HG02623 (cell line): ENCODE results near the gene PROK1.

ENCODE experiments used
- ATAC-seq: cut with Tn5 transposase; IDR thresholded peaks from one replicate; pipeline ENCODE4 v1.9.1; 2021; ENCODE audit warnings: moderate library complexity; ENCODE audit not compliant: unreplicated experiment

PROK1 gene

DNA sequence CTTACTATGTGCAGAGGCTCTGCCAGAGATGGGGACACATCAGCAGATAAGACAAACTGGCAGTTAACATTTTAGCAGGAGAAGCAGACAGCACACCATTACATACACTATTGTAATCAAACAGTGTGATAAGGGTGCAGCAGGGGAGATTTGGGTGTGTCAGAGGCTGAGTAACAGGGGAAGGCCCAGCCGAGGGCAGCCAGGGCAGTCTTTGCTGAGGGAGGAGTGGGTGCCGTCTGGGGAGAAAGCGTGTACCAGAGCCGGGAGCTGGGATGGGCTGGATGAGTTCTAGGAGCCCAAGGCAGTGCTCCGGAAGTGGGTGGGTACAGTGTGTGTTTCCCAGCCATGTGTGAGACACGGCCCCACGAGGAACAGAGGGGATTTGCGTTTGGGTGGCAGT, 36.8 kb downstream of the PROK1 start:
- ATAC-seq, result no peak

DNA sequence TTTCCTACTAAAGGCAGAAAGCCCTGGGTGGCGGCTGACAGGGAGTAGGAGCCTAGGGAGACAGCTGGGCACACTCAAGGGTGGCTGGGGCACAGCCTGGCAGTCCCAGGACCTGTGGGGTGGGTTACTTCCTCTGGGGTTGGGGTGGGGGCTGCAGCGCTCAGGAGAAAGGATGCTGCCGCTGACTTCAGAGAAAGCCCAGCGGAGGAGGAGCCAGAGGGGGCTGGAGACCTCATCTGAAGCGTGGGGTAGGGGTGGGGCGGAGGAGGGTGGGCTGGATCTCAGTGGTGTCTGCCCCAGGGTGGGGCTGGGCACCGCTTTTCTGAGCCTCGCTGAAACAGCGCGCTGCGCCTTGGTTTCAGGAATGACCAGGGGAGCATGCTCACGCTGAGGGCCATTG, 37.2 kb downstream of the PROK1 start:
- no peak for ATAC-seq

DNA sequence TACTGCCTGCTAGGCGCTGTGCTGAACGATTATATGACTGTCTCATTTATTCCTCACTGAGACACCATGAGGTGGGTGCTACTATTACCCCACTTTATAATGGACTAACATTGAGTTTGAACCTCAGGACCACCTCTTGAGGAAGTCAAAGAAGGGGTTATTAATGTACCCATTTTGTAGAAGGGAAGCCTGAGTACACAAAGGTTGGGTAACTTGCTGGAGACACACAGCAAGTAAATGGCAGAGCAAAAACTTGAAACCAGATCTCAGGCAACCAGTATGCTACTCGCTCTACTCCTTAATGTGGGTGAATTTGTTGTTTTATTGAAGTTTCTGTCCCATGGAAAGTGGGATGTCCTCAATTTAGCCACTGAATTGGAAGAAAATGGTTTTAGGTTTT, 37.9 kb downstream of the PROK1 start:
- ATAC-seq, result no peak

DNA sequence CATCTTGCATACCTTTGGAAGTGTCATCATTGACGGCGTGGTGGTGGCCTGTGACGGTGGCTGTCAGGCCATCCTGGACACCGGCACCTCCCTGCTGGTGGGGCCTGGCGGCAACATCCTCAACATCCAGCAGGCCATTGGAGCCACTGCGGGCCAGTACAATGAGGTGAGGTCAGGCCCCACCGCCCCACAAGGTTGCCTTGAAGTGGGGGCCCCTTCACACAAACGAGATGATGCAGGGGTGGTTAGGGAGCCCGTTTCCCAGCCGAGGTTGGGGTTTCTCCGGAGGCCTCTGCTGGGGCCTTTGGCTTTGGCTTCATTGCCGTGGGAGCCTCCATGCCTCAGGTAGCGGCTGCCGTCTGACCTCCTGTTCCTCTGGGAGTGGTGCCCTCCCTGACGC, 38.5 kb downstream of the PROK1 start:
- ATAC-seq, result no peak

DNA sequence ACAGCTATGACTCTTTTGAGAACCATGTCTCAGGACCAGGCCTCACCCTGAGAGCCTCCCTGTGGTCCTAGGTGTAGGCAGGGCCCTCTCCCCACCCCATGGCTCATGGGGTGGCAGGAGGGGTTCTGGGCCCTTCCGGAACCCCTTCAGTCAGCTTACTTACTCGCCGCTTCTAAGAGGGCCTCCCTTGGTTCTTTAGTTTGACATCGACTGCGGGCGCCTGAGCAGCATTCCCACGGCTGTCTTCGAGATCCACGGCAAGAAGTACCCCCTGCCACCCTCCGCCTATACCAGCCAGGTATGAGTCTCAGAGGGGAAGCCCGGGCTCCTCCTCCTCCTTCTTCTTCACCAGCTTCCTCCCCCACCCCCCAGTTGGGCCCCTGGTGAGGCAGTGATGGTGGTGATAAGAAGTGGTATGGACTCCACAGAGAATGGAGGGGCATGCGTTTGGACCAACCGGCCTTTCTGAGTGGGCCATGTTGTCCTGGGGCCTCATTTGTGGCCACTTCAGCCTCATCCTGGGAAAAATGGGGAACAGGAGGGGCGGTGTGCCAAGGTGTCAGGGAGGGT, 39.1 kb downstream of the PROK1 start:
- ATAC-seq, result no peak

DNA sequence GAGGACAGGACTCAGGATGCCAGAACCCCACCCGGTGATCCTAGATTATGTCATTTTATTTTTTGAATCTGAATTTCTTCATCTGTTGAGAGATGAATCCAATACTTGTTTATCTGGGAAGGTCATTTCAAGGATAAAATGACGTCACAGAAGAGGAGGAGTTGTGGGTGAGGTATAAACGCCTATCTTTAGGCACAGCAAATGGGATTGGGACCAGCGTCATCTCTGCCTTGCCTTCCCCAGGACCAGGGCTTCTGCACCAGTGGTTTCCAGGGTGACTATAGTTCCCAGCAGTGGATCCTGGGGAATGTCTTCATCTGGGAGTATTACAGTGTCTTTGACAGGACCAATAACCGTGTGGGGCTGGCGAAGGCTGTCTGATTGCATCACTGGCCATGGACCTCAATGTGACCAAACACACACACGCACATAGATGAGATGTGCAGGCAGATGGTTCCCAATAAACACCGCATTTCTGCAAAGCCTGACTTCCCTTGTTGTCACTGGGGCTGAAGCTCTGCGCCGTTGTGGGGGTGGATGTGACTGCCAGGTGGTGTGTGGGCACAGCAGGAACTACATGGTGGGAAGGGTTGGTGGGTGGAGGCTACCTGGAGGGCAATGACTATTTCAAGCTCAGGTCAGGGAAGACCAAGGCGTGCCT, 40.0 kb downstream of the PROK1 start:
- ATAC-seq, result no peak

DNA sequence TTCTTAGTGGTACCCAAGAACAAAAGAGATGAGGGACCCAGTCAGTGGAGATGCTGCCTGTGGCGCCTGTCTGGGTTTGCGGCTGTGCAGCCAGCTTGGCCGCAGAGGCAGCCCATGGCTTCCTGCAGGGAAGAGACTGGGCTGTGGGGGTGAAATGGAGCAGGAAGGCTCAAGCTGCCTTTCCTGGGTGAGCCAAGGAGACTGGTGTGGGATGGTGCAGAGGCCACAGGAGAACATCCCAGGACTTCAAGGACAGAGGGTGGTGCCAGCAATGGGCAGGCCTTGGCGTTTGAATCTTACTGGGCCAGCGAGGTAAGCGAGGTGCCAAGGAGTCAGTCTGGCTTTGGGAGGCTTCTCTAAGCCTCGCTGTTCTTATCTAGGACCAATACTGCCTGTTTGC, 41.6 kb downstream of the PROK1 start:
- no peak for ATAC-seq

DNA sequence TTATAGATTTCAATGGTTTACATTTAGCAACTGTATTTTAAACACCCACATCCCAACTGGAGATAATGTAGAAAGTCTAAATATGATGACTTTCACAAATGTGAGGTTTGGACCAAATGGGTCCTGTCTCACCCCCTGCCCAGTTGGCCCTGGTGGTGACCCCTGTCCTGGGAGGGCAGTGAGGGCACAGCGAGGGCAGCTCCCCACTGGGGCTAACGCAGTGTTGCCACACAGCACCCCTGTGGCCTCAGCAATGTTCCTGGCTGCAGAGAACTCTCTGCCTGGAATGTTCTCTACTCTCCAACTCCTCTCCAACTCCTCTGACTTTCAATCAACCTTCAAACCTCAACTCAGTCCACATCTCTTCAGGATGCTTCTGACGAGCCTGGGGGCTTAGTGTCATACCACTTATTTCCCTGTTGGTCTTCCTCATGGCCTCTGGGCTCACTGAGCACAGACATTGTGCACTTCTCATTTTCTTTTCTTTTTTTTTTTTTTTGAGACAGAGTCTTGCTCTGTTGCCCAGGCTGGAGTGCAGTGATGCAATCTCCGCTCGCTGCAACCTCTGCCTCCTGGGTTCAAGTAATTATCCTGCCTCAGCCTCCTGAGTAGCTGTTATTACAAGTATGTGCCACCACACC, 42.2 kb downstream of the PROK1 start:
- no peak for ATAC-seq

DNA sequence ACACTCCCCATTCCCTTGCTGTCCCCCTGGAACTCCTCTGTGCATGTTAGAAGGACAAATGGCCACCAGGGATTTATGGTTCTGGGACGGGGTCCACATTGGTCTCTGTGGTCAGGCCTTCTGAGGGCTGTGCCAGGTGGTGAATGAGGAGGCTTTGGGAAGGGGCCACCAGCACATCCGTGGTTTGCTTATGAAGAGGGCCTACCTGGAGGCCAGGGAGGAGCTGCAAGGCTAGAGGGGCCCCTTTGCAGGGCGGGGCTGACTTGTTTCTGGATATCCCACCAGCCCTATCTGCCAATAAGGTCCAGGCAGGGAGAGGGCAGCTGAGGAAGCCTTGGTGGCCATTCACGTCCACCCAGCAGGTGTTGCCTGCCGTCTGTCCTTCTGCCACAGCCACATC, 43.1 kb downstream of the PROK1 start:
- no peak for ATAC-seq

DNA sequence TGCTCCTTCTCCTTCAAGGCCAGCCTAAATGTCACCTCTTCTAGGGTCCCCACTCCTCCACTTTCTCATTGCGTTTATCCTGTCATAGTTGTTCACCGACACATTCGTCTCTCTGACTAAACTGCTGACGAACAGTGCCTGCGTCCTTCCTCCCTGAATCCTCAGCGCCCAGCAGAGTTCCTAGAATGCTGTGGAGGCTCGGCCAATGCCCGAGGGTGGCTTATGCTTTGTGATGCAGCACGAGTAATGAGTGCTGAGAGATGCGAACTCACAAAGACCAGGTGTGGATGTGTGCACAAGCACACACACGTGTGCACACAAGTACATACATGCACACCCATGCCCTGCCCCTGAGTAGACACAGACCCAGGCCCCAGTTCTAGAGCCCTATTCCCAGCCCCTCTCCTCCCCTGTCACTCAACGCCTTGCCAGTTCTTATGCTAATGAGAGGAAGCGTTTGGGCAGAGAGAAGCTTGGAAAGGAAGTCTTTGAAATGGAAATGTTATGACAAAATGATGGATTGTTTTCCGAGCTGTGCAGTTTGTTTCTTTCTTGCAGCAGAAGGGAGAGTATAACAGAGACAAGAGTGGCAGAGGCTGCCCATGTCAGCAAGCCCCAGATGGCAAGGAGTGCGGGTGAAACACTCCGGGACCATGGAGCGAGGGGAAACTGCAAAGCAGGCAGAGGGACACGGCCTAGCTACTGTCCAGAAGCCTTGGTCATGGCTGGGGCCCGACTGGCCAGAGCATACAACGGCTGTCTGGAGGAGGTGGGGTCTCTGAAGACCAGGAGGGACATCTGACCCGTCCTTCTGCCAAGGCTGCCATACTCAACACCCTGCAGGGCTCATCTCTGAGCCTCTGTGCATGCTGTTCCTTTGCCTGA, 43.8 kb downstream of the PROK1 start:
- no peak for ATAC-seq

DNA sequence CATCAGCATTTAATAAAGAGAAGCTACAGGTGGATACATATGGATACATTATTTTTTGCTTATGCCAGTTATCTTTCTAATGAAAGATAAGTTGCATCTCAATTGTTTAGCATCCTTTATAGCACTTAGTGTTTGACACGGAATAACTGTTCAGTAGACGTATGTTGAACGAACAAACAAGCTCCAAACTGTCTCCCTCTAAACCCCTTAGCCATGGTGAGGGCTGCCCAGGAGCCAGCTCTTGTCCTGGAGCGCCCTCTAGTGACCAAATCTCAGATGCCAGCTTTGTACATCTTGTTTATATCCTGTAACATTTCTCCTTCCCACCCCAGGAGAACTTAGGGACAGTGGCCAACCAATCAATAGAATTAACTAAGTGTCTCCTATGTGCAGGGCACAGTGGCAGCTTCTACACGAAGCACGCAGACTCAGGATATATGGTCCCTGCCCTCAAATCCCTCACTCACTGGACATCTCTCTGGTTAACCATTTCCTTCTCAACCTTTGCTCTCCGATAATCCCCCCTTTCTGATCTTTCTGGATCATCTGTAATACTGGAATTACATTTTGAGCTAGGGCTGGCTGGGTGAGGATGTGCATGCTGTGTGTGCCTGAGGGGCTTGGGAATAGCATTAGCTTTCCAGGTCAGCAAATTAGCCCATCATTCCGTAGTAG, 45.1 kb downstream of the PROK1 start:
- ATAC-seq, result no peak

DNA sequence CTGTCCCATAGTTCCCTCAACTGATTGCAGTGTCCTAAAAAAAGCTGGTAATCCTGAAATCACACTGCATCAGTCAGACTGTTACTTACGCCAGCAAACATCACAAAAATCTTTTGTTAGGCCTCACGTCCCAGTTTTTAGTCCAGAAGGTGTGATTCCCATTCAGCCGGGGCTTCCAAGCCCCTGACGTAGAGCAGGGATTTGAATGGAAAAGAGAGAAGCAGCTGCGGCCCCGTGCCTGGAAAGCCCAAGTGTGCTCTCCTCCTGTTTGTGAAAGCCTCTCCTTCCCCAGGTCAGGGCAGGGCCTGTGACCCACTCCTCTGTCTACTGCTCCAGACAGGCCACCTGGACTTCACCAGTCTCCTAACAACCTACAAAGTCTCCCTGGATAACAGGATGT, 47.3 kb downstream of the PROK1 start:
- ATAC-seq, result no peak

DNA sequence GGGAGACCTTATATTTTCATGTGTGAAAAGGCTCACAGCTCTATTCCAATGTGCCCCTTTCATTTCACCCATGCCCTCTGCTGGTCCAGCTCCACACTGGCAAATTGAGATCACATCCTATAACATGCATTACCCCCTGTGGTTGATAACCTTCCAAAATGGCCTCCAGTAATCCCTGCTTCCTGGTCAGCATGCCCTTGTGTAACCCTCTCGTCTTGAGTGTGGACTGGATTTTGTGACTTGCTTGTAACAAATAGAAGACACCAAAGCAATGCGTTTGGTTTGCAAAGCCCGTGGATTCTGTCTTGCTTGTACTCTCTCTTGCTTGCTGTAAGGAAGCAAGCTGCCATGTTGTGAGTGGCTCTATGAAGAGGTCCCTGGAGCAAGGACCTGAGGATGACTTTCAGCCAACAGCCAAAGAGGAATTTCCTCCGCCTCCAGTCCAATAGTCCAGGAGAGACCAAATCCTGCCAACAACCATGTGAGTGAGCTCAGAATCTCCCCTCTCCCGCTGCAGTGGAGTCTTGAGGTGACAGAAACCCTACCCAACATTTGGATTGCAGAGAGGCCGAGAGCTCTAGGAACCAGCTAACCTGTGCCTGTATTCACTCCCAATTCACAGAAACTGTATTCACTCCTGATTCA, 50.7 kb downstream of the PROK1 start:
- no peak for ATAC-seq

DNA sequence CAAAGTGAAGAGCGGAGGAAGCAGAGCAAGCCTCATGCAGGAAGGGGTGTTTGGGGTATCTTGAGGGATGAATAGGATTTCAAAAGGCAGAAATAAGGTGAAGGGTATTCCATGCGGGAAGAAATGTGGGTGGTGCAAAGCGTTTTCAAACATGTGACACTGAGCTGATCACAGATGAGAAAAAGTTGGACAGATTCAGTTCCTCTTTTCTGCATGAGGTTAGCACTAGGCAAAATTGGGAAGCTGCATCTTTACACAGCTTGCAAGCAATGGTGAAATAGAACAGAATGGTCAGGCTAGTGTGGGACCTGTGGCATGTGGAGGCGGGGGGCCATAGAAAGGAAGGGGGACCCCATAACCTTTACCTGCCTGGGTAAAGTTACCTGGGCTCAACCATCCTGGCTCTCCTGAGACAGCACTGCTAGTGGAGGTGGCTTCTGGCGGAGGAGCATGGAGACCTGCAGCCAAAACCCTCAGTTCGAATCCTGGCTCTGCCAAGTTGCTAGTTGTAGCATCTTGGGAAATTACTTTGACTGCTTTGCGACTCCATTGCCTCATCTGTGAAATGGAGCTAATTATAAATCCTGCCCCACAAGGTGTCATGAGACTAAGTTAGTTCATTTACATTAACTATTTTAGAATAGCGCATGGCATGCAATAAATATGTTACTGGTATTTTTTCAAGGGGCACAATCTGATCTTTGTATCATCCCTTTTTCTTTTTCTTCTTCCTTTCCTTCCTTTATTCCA, 51.6 kb downstream of the PROK1 start:
- ATAC-seq, result no peak

DNA sequence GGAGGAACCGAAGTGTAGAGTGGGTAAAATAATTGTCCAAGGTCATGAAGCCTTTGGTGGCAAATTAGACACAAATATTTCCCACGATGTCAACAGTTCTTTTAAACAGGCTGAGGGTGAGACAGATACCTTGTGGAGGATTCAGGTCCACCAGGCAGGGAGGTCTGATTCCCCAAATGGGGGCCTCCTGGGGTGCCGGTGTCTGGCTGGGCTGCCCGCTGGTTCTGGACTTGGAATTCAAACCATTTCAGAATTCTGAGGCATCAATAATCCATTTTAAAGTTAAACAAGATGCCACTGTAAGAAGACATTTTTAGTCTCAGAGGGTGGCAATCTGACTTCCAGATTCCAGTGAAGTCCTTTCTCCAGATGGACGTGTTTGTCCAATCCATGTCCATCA, 52.5 kb downstream of the PROK1 start:
- ATAC-seq, result no peak

DNA sequence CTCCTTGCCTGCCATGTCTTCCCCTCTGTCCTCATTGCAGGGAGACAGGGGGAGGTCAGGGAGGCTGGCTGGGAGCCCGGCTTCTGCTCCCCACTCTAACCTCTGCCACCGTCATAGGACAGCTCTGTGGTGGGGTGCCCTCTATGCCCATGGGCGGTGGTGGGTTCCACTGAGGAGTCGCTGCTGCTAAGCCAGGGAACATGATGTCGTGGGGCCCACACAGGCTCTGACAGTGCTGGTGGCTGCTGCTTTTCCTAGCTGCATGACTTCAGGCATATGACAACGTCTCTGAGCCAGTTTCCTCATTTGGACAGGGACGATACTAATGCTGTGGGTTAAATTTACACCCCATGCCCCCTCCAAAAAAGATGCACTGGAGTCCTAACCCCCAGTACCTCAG, 53.3 kb downstream of the PROK1 start:
- ATAC-seq, result no peak

DNA sequence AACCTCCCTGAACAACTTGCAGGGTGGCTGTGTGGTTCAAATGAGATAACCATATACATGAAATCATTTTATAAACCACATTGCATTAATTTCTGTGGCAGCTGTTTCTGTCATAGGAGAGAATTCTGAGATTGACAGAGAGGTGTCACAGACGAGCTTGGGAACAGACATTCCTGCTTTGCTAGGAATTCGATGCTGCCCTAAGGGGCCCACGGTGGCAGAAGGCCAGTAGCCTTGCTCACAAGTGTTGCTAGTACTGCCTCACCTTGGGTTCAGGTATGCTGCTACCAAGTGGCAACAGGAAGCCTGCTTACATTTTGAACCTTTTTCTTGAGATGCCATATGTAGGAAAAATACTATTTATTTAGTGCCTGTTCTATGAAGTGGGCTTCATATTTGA, 54.6 kb downstream of the PROK1 start:
- ATAC-seq, result no peak

DNA sequence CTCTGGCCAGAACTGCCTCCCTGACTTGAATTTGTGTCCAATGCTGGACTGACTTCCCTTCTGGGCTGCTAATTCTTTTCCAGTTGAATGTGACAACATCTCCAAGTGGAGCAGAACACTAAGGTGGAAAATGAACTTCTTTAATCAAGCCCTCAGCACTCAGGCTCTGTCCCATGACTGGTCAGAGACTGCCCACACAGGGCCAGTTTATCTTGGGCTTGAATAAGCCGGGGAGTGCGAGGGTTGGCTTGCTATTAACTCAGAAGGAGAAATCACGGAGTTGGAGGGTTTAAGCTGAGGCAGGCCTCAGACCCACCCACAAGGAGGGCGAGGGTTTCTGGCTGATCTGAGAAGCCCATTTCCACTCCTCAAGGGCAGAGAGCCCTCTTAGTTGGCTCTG, 55.6 kb downstream of the PROK1 start:
- no peak for ATAC-seq
